ENCODE measurements around the gene ANO8. TPM values are rescaled to one million over a fixed set of nuclear protein-coding genes. Genes with fewer than 3 reads are reported as not detected.

Gene ANO8
- total and polyA plus RNA-seq, 2 of the 13 experiments (the other 11 are each of a cell fraction or from before 2014, with no cell fraction given) = 1.8 to 3.5 TPM

- Histone ChIP-seq H3K36me3 (replicated peaks in 1 of 2; ENCODE audit: control insufficient read depth in 1 of 2, insufficient read depth in 2 of 2, low read length in 2 of 2) (peaks cover 1 to 9% of the 10 kb centered on the region in 2 experiments; a peak in 1 of 5 replicates), H4K20me1 (ENCODE audit: insufficient read depth, low read length) (no peaks in the 10 kb centered on the region), H3K4me3 (replicated peaks in 1 of 3; ENCODE audit: insufficient read depth in 1 of 3, low read depth in 2 of 3, low read length in 3 of 3) (peak overlapping the region; percentile 57 to 90 (median 75); a peak in 5 of 6 replicates), H3K27ac (ENCODE audit: extremely low read length, insufficient read depth, low read length) (peak overlapping the region; percentile 88), H3K4me1 (ENCODE audit: insufficient read depth, low read length) (peaks cover 62% of the 10 kb centered on the region), H3K9ac (ENCODE audit: insufficient read depth, low read depth, low read length) (peak overlapping the region; percentile 71), H3K27me3 (ENCODE audit: control insufficient read depth in 1 of 2, insufficient read depth in 2 of 2, low read length in 2 of 2) (no peaks in the 10 kb centered on the region; a peak in 1 of 5 replicates), H3K79me2 (ENCODE audit: insufficient read depth, low read length) (peaks cover 7% of the 10 kb centered on the region), H2AFZ (ENCODE audit: low read length) (no peak overlapping the region), H3K4me2 (ENCODE audit: low read depth, low read length) (peak overlapping the region; percentile 73), H3K9me3 (ENCODE audit: low read length) (no peaks in the 10 kb centered on the region)
- CTCF ChIA-PET (ENCODE audit: low intra/inter-chr PET ratio, low total read pairs) = no interaction called here
- POLR2A ChIA-PET = interaction anchor here (0.7 to 0.8 kb wide), 2 partner anchors 29 kb away, joined by 4 read pairs; partner anchors contain the start of gene DDA1
- in situ Hi-C loops (cut with HindIII; ENCODE audit: extremely low pct_ligation_motif_present, low pct_unique_long_range_greater_than_20kb) = no loop called here
- no peak for ATAC-seq
- intact Hi-C loops (cut with micrococcal nuclease; ENCODE audit: unreplicated experiment) = loop anchor here (5.0 kb wide), 1 partner anchor 69 kb away; the partner anchor contains the start of gene BST2
- DNase-seq (ENCODE audit: low spot score) = no peak
- WGBS (ENCODE audit: low lambda C conversion rate) = 97% methylated on average over 24 of the region's 30 CpGs
- no TSS peak for BruUV-seq (replicated peaks)
- FAIRE-seq = no peak
- no peak for TF ChIP-seq KLF15 (CRISPR knock-in tag; IDR thresholded peaks at IDR 0.05; ENCODE audit: borderline replicate concordance)
- TF ChIP-seq, protein P1, sequence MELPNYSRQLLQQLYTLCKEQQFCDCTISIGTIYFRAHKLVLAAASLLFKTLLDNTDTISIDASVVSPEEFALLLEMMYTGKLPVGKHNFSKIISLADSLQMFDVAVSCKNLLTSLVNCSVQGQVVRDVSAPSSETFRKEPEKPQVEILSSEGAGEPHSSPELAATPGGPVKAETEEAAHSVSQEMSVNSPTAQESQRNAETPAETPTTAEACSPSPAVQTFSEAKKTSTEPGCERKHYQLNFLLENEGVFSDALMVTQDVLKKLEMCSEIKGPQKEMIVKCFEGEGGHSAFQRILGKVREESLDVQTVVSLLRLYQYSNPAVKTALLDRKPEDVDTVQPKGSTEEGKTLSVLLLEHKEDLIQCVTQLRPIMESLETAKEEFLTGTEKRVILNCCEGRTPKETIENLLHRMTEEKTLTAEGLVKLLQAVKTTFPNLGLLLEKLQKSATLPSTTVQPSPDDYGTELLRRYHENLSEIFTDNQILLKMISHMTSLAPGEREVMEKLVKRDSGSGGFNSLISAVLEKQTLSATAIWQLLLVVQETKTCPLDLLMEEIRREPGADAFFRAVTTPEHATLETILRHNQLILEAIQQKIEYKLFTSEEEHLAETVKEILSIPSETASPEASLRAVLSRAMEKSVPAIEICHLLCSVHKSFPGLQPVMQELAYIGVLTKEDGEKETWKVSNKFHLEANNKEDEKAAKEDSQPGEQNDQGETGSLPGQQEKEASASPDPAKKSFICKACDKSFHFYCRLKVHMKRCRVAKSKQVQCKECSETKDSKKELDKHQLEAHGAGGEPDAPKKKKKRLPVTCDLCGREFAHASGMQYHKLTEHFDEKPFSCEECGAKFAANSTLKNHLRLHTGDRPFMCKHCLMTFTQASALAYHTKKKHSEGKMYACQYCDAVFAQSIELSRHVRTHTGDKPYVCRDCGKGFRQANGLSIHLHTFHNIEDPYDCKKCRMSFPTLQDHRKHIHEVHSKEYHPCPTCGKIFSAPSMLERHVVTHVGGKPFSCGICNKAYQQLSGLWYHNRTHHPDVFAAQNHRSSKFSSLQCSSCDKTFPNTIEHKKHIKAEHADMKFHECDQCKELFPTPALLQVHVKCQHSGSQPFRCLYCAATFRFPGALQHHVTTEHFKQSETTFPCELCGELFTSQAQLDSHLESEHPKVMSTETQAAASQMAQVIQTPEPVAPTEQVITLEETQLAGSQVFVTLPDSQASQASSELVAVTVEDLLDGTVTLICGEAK (IDR thresholded peaks at IDR 0.05) = no peak
- TF ChIP-seq, protein P1 (CRISPR knock-in tag; IDR thresholded peaks at IDR 0.05) = no peak
- TF ChIP-seq, protein P2, sequence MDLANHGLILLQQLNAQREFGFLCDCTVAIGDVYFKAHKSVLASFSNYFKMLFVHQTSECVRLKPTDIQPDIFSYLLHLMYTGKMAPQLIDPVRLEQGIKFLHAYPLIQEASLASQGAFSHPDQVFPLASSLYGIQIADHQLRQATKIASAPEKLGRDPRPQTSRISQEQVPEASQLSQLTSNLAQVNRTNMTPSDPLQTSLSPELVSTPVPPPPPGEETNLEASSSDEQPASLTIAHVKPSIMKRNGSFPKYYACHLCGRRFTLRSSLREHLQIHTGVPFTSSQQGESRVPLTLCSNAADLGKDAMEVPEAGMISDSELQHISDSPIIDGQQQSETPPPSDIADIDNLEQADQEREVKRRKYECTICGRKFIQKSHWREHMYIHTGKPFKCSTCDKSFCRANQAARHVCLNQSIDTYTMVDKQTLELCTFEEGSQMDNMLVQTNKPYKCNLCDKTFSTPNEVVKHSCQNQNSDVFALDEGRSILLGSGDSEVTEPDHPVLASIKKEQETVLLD (CRISPR knock-in tag; IDR thresholded peaks at IDR 0.05; ENCODE audit: low read depth) = 0 out of 2 replicates have a peak, but pooled peaks have one; percentile 37
- TF ChIP-seq SP2 (CRISPR knock-in tag; IDR thresholded peaks at IDR 0.05) = no peak
- no peak for TF ChIP-seq ZNF383 (CRISPR knock-in tag; IDR thresholded peaks at IDR 0.05; ENCODE audit: borderline replicate concordance)
- TF ChIP-seq NCOA2 (CRISPR knock-in tag; IDR thresholded peaks at IDR 0.05) = no peak
- no peak for TF ChIP-seq ZNF549 (CRISPR knock-in tag; IDR thresholded peaks at IDR 0.05)
- no peak for TF ChIP-seq MIER2 (CRISPR knock-in tag; IDR thresholded peaks at IDR 0.05)
- no peak for TF ChIP-seq E2F5 (CRISPR knock-in tag; conservative IDR thresholded peaks at IDR 0.05)
Observed at GRCh38 chr19:17338433-17339078, 3.9 kb upstream of the ANO8 start.
